CD14-positive monocyte (primary cell): ENCODE measurements around the gene TRAPPC4. TPM values are rescaled to one million over a fixed set of nuclear protein-coding genes. Genes with fewer than 3 reads are reported as not detected.

Experiments used
- DNase-seq, 3 donors: peaks; one replicate each; pipeline ENCODE4 v3.0.0-alpha.2; 2011 to 2022
- H2AFZ ChIP-seq: 2 replicates; pipeline ENCODE4 v1.6.0; 2012; ENCODE audit warnings: mild to moderate bottlenecking, low read depth, low read length, inconsistent platforms; ENCODE audit not compliant: insufficient read depth, poor library complexity, severe bottlenecking
- H3K27ac ChIP-seq, 2 donors: 1 replicate in 1 of 2; 2 replicates in 1 of 2; pipeline ENCODE4 v1.5.1; 2012 to 2013; ENCODE audit warnings: low read length in 2 of 2, control low read depth in 1 of 2, inconsistent platforms in 1 of 2, low read depth in 1 of 2, mild to moderate bottlenecking in 1 of 2
- H3K27me3 ChIP-seq, 2 donors: one replicate each; pipeline versions ENCODE4 v1.6.0 to v1.6.1; 2011 to 2013; ENCODE audit warnings: low read length in 2 of 2; ENCODE audit not compliant: control insufficient read depth in 2 of 2, insufficient read depth in 2 of 2
- H3K36me3 ChIP-seq, 2 donors: replicated peaks in 1 of 2; 1 replicate in 1 of 2; 2 replicates in 1 of 2; pipeline versions ENCODE4 v1.5.1 to v1.6.1; 2012 to 2013; ENCODE audit warnings: low read length in 2 of 2, control low read depth in 1 of 2, inconsistent platforms in 1 of 2, mild to moderate bottlenecking in 1 of 2; ENCODE audit not compliant: insufficient read depth in 2 of 2, control insufficient read depth in 1 of 2
- H3K4me1 ChIP-seq, 2 donors: 1 replicate in 1 of 2; 2 replicates in 1 of 2; pipeline versions ENCODE4 v1.5.1 to v1.6.1; 2012 to 2013; ENCODE audit warnings: low read length in 2 of 2, control low read depth in 1 of 2, inconsistent platforms in 1 of 2, mild to moderate bottlenecking in 1 of 2, moderate library complexity in 1 of 2; ENCODE audit not compliant: insufficient read depth in 2 of 2, control insufficient read depth in 1 of 2
- H3K4me2 ChIP-seq: replicated peaks from 2 replicates; pipeline ENCODE3; 2012; ENCODE audit warnings: low read length, moderate library complexity, mild to moderate bottlenecking; ENCODE audit not compliant: poor library complexity, severe bottlenecking; ENCODE audit errors: extremely low read depth
- H3K4me3 ChIP-seq, 3 experiments: fragments of 200-600 bp in 1 of 3; sonication (generic) in 1 of 3; replicated peaks in 1 of 3; 1 replicate in 2 of 3; 2 replicates in 1 of 3; pipeline ENCODE4 v1.5.1; 2011 to 2013; ENCODE audit warnings: low read length in 3 of 3, mild to moderate bottlenecking in 3 of 3, control low read depth in 2 of 3, low read depth in 2 of 3, inconsistent platforms in 1 of 3, moderate library complexity in 1 of 3
- H3K79me2 ChIP-seq: 2 replicates; pipeline ENCODE4 v1.6.0; 2012; ENCODE audit warnings: mild to moderate bottlenecking, control low read depth, inconsistent platforms, low read length, moderate library complexity; ENCODE audit not compliant: insufficient read depth
- H3K9ac ChIP-seq: 2 replicates; pipeline ENCODE4 v1.6.0; 2017; ENCODE audit warnings: low read length, mild to moderate bottlenecking; ENCODE audit not compliant: insufficient read depth, poor library complexity, severe bottlenecking
- H3K9me3 ChIP-seq, 2 donors: replicated peaks in 1 of 2; 1 replicate in 1 of 2; 2 replicates in 1 of 2; pipeline versions ENCODE4 v1.5.1 to v1.6.1; 2012 to 2013; ENCODE audit warnings: low read length in 2 of 2, control low read depth in 1 of 2; ENCODE audit not compliant: control insufficient read depth in 1 of 2, insufficient read depth in 1 of 2
- H4K20me1 ChIP-seq: 2 replicates; pipeline ENCODE4 v1.6.0; 2012; ENCODE audit warnings: mild to moderate bottlenecking, low read length, control low read depth, moderate library complexity; ENCODE audit not compliant: insufficient read depth
- H3K27ac Mint-ChIP-seq, 7 donors: one replicate each; pipeline ENCODE4 v1.8.0; 2020; ENCODE audit warnings: mild to moderate bottlenecking in 7 of 7, mixed read lengths in 7 of 7, moderate library complexity in 6 of 7, inconsistent platforms in 2 of 7
- H3K27me3 Mint-ChIP-seq, 3 donors: one replicate each; pipeline ENCODE4 v1.8.0; 2021 to 2022; ENCODE audit warnings: low read depth in 3 of 3, mild to moderate bottlenecking in 3 of 3, mixed read lengths in 3 of 3, moderate library complexity in 3 of 3, inconsistent platforms in 1 of 3
- H3K36me3 Mint-ChIP-seq, 2 donors: one replicate each; pipeline ENCODE4 v1.8.0; 2020; ENCODE audit warnings: mixed read lengths in 2 of 2, inconsistent platforms in 1 of 2, mild to moderate bottlenecking in 1 of 2
- H3K4me1 Mint-ChIP-seq: one replicate; pipeline ENCODE4 v1.8.0; 2020; ENCODE audit warnings: mild to moderate bottlenecking, mixed read lengths
- H3K4me3 Mint-ChIP-seq, 2 donors: one replicate each; pipeline ENCODE4 v1.8.0; 2020; ENCODE audit warnings: mild to moderate bottlenecking in 2 of 2, mixed read lengths in 2 of 2, moderate library complexity in 1 of 2
- H3K9me3 Mint-ChIP-seq, 7 donors: one replicate each; pipeline ENCODE4 v1.8.0; 2020 to 2022; ENCODE audit warnings: mixed read lengths in 7 of 7, mild to moderate bottlenecking in 6 of 7, moderate library complexity in 6 of 7, inconsistent platforms in 2 of 7
- WGBS: methylation state at CpG from one replicate; pipeline ENCODE4 v1.1.5; 2013; ENCODE audit warnings: missing lambda C conversion rate; ENCODE audit not compliant: insufficient coverage; 5-methylcytosine and 5-hydroxymethylcytosine counted together
- intact Hi-C, 2 donors: fragments of 100-400 bp; cut with micrococcal nuclease; formaldehyde crosslinking; loops; one replicate each; pipeline versions ENCODE4 v1.15.0 to v1.15.1; 2023
- polyA plus RNA-seq, 3 donors: library from polyadenylated mRNA; depleted of rRNA in 1 of 3; unstranded in 2 of 3; stranded (reverse) in 1 of 3; fragments of 300-500 nt in 2 of 3; fragments of >200 nt in 1 of 3; fragmentation: Illumina TruSeq in 2 of 3; gene quantifications; 1 replicate in 2 of 3; 2 replicates in 1 of 3; pipeline ENCODE4 v1.2.3, GENCODE V29; 2012 to 2021
- TF ChIP-seq, protein P1 (sequence below): fragments of 200-600 bp; IDR thresholded peaks from one replicate; pipeline ENCODE4 v1.8.0; 2022; ENCODE audit warnings: antibody characterized with exemption, mild to moderate bottlenecking

TRAPPC4 gene
- polyA plus RNA-seq, 3 donors = 46.9 to 54.5 (median 50.0) TPM

GRCh38 chr11:118975771-118976709 is 42.5 kb upstream of the TRAPPC4 start:
- DNase-seq = no peak
- intact Hi-C loops = no loop called here
- H4K20me1 ChIP-seq = no peaks in the 10 kb centered on the region
- no peaks in the 10 kb centered on the region for H3K79me2 ChIP-seq
- H3K9ac ChIP-seq = no peak overlapping the region
- no peak overlapping the region for H3K4me3 ChIP-seq
- H3K36me3 ChIP-seq = no peaks in the 10 kb centered on the region
- Mint-ChIP-seq H3K9me3 (peaks cover 0 to 13% (median 0%) of the 10 kb centered on the region in 7 donors), H3K36me3 (no peaks in the 10 kb centered on the region), H3K4me3 (no peak overlapping the region), H3K27ac (no peak overlapping the region), H3K27me3 (peaks cover 17 to 29% (median 17%) of the 10 kb centered on the region in 3 donors), H3K4me1 (peaks cover 16% of the 10 kb centered on the region)
- TF ChIP-seq, protein P1, sequence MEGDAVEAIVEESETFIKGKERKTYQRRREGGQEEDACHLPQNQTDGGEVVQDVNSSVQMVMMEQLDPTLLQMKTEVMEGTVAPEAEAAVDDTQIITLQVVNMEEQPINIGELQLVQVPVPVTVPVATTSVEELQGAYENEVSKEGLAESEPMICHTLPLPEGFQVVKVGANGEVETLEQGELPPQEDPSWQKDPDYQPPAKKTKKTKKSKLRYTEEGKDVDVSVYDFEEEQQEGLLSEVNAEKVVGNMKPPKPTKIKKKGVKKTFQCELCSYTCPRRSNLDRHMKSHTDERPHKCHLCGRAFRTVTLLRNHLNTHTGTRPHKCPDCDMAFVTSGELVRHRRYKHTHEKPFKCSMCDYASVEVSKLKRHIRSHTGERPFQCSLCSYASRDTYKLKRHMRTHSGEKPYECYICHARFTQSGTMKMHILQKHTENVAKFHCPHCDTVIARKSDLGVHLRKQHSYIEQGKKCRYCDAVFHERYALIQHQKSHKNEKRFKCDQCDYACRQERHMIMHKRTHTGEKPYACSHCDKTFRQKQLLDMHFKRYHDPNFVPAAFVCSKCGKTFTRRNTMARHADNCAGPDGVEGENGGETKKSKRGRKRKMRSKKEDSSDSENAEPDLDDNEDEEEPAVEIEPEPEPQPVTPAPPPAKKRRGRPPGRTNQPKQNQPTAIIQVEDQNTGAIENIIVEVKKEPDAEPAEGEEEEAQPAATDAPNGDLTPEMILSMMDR = no peak
- H3K9me3 ChIP-seq = peaks cover 0 to 3% of the 10 kb centered on the region in 2 donors
- no peak overlapping the region for H2AFZ ChIP-seq
- WGBS = 97% methylated on average over 9 of the region's 15 CpGs
- no peak overlapping the region for H3K4me2 ChIP-seq
- peaks cover 16 to 19% of the 10 kb centered on the region in 2 donors for H3K4me1 ChIP-seq
- no peaks in the 10 kb centered on the region for H3K27me3 ChIP-seq
- no peak overlapping the region for H3K27ac ChIP-seq

DNA sequence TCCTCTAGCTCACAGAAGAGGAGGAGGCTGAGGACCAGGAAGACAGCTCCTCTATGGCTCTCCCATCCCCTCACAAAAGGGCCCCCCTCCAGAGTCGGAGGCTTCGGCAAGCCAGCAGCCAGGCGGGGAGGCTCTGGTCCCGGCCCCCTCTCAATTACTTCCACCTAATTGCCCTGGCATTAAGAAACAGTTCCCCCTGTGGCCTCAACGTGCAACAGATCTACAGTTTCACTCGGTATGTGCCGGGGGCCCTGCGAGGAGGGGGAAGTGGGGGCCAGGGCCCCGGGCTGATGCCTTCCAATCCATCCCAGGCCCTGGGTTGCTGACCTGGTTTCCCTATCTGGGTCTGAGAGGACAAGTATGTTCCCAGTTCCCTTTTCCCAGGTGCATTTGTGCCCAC is 39.1 kb upstream of the TRAPPC4 start:
- Histone ChIP-seq H3K4me2 (no peak overlapping the region), H3K27me3 (no peaks in the 10 kb centered on the region), H3K4me1 (peaks cover 16 to 19% of the 10 kb centered on the region in 2 donors), H3K9me3 (no peaks in the 10 kb centered on the region), H3K4me3 (no peak overlapping the region), H3K9ac (no peak overlapping the region), H3K36me3 (no peaks in the 10 kb centered on the region), H3K27ac (no peak overlapping the region), H3K79me2 (no peaks in the 10 kb centered on the region), H4K20me1 (no peaks in the 10 kb centered on the region), H2AFZ (peak overlapping the region; percentile 52)
- 0% methylated on average over 7 of the region's 9 CpGs for WGBS
- Mint-ChIP-seq H3K27me3 (peaks cover 8 to 12% (median 10%) of the 10 kb centered on the region in 3 donors), H3K9me3 (no peaks in the 10 kb centered on the region), H3K4me1 (peaks cover 17% of the 10 kb centered on the region), H3K27ac (peak overlapping the region in 2 of 7 donors; percentile 6 to 10), H3K4me3 (no peak overlapping the region), H3K36me3 (no peaks in the 10 kb centered on the region)
- intact Hi-C loops = no loop called here
- no peak for DNase-seq
- TF ChIP-seq, protein P1 = no peak
